Measurements from ENCODE around the gene FAM83D. TPM values are rescaled to one million over a fixed set of nuclear protein-coding genes. Genes with fewer than 3 reads are reported as not detected.

The FAM83D gene
- total RNA-seq, 1 experiment from 2014 or later: 48.1 TPM

DNA sequence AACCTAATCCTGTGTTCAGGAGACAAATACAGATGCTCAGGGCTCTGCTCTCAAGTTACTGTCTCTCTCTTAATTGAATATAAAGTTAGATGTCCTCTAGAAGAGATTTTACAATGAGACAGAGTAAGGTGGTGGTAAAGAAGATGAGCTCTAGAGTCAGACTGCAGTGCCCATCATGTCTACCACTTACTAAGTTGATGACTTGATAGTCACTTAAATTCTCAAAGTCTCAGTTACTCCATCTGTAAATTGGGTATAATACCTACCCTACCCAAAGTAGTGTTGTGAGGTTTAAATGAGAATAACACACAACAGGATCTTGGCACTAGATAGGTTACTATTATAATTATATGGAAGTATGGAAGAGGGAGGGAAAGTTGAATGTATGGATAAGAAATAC, 37.5 kb downstream of the FAM83D start:
- no peak overlapping the region for H3K4me2 ChIP-seq (ENCODE audit: insufficient read depth, insufficient read length, low read length)
- H3K9me3 Mint-ChIP-seq: no peaks in the 10 kb centered on the region; a peak in 1 of 5 replicates
- H3K9ac ChIP-seq (ENCODE audit: extremely low read depth, insufficient read length, low read length): no peak overlapping the region
- H3K23ac ChIP-seq (ENCODE audit: insufficient read length, low read depth, low read length): no peak overlapping the region
- H3K4ac ChIP-seq (ENCODE audit: low read depth, low read length): no peak overlapping the region
- H4K91ac ChIP-seq (ENCODE audit: insufficient read length, low read depth, low read length): no peak overlapping the region
- peaks cover 21 to 29% of the 10 kb centered on the region in 2 experiments for H3K4me1 Mint-ChIP-seq
- 0 out of 5 replicates have a peak overlapping the region, but pooled peaks of 1 of the 2 experiments have one; percentile 0 for H3K4me3 Mint-ChIP-seq
- DNase-seq: no peak
- no peak overlapping the region for H2BK20ac ChIP-seq (ENCODE audit: low read depth, low read length, poor library complexity, severe bottlenecking)
- no peak overlapping the region for H2BK15ac ChIP-seq (ENCODE audit: low read depth, low read length)
- H4K20me1 ChIP-seq (ENCODE audit: control insufficient read depth, insufficient read depth, insufficient read length): no peaks in the 10 kb centered on the region
- no peaks in the 10 kb centered on the region; the same call in 1 of the 2 replicates for H3K4me1 ChIP-seq (ENCODE audit: insufficient read depth, low read length)
- no peak overlapping the region for H2BK120ac ChIP-seq (ENCODE audit: low read depth, low read length, poor library complexity, severe bottlenecking)
- H3T11ph ChIP-seq (ENCODE audit: low read length): no peak overlapping the region
- no peak overlapping the region for H3K18ac ChIP-seq (ENCODE audit: insufficient read length, low read depth, low read length)
- peaks cover 5% of the 10 kb centered on the region for H3K79me1 ChIP-seq (ENCODE audit: insufficient read depth, low read depth, low read length, poor library complexity, severe bottlenecking)
- no peak overlapping the region for H4K8ac ChIP-seq (replicated peaks; ENCODE audit: insufficient read length, low read depth, low read length)
- no peak overlapping the region for H3K14ac ChIP-seq (ENCODE audit: insufficient read depth, low read length)
- H2BK12ac ChIP-seq (ENCODE audit: insufficient read length, low read depth, low read length): no peak overlapping the region
- H3K36me3 Mint-ChIP-seq (ENCODE audit: insufficient read depth in 1 of 3, low read depth in 3 of 3): peaks cover 4 to 12% (median 6%) of the 10 kb centered on the region in 3 experiments; a peak in 5 of 7 replicates
- H2AFZ ChIP-seq (ENCODE audit: low read length): no peak overlapping the region
- H3K27me3 ChIP-seq (ENCODE audit: insufficient read depth, low read length): no peaks in the 10 kb centered on the region
- no peak overlapping the region for H4K5ac ChIP-seq (ENCODE audit: insufficient read length, low read depth, low read length)
- H3K27ac ChIP-seq (ENCODE audit: insufficient read length, low read depth, low read length): no peak overlapping the region
- no peak overlapping the region for H2BK5ac ChIP-seq (ENCODE audit: insufficient read length, low read length)
- H3K79me2 ChIP-seq (ENCODE audit: insufficient read depth, low read length): peaks cover 9% of the 10 kb centered on the region; the same call in 1 of the 2 replicates
- no peak overlapping the region for H3K56ac ChIP-seq (ENCODE audit: insufficient read length, low read depth, low read length)
- no peaks in the 10 kb centered on the region for H3K9me3 ChIP-seq (ENCODE audit: control insufficient read depth, low read depth, low read length)
- H3K23me2 ChIP-seq (ENCODE audit: insufficient read length, low read depth, low read length, poor library complexity, severe bottlenecking): no peaks in the 10 kb centered on the region
- TF ChIP-seq, protein P1, sequence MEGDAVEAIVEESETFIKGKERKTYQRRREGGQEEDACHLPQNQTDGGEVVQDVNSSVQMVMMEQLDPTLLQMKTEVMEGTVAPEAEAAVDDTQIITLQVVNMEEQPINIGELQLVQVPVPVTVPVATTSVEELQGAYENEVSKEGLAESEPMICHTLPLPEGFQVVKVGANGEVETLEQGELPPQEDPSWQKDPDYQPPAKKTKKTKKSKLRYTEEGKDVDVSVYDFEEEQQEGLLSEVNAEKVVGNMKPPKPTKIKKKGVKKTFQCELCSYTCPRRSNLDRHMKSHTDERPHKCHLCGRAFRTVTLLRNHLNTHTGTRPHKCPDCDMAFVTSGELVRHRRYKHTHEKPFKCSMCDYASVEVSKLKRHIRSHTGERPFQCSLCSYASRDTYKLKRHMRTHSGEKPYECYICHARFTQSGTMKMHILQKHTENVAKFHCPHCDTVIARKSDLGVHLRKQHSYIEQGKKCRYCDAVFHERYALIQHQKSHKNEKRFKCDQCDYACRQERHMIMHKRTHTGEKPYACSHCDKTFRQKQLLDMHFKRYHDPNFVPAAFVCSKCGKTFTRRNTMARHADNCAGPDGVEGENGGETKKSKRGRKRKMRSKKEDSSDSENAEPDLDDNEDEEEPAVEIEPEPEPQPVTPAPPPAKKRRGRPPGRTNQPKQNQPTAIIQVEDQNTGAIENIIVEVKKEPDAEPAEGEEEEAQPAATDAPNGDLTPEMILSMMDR (conservative IDR thresholded peaks at IDR 0.05): no peak
- no peaks in the 10 kb centered on the region for H3K27me3 Mint-ChIP-seq (ENCODE audit: low read depth)
- H3K27ac Mint-ChIP-seq: no peak overlapping the region
- H2AK5ac ChIP-seq (ENCODE audit: insufficient read length, low read length): no peak overlapping the region
